ENCODE measurements around the gene BTBD1.

DNA sequence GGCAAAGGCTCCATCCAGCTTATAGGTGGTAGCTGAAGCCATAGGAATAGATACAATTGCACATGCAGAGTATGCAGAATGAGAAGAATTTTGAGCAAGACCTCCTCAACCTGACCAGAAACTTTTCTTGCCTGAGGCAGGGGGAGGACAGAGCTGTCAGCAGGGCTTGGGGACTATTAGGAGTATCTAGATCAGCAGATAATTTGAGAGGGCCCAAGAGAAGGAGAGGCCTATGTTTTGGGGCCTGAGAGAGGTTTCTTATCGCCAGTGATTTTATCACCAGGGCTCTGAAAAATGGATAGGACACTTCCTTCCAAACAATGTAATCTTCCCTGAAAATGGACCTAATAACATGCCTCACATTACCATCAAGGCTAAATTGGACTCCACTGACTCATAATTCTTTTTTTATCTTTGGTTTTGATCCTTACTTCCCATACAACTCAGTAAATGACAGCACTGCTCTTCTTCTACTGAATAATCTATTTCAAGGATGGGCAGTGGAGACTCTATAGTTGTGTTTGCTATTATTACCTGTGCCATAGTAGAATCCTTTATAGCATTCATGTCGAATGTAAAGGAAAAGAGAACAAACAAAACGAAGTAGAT lies 96.9 kb downstream of the BTBD1 start:
- TF ChIP-seq, protein P1, sequence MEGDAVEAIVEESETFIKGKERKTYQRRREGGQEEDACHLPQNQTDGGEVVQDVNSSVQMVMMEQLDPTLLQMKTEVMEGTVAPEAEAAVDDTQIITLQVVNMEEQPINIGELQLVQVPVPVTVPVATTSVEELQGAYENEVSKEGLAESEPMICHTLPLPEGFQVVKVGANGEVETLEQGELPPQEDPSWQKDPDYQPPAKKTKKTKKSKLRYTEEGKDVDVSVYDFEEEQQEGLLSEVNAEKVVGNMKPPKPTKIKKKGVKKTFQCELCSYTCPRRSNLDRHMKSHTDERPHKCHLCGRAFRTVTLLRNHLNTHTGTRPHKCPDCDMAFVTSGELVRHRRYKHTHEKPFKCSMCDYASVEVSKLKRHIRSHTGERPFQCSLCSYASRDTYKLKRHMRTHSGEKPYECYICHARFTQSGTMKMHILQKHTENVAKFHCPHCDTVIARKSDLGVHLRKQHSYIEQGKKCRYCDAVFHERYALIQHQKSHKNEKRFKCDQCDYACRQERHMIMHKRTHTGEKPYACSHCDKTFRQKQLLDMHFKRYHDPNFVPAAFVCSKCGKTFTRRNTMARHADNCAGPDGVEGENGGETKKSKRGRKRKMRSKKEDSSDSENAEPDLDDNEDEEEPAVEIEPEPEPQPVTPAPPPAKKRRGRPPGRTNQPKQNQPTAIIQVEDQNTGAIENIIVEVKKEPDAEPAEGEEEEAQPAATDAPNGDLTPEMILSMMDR (conservative IDR thresholded peaks at IDR 0.05; ENCODE audit: low read depth, low read length): no peak
- TF ChIP-seq EZH2phosphoT487 (IDR thresholded peaks at IDR 0.05; ENCODE audit: borderline replicate concordance, low read length) (no peak), EZH2 (IDR thresholded peaks at IDR 0.05; ENCODE audit: low read length, unreplicated experiment) (no peak)
